ENCODE results near the gene NTRK2.
"Not testable (repeated sequence)": the region's sequence is repeated elsewhere in the genome, so short reads cannot be mapped to it uniquely, and the experiment has no call there.

NTRK2 gene

GRCh38 chr9:85061969-85062368 lies 392.4 kb downstream of the NTRK2 start:
- in situ Hi-C loops (cut with HindIII; ENCODE audit: low pct_ligation_motif_present, low sequenced_read_pairs) = no loop called here
- Histone ChIP-seq H3K36me3 (replicated peaks) (no peaks in the 10 kb centered on the region), H3K27ac (no peak overlapping the region), H3K4me3 (ENCODE audit: low read depth, low read length) (no peak overlapping the region), H3K27me3 (replicated peaks) (no peaks in the 10 kb centered on the region)
- TF ChIP-seq CTCF (IDR thresholded peaks at IDR 0.05; ENCODE audit: low read depth, low read length, missing control alignments) = no peak
- DNase-seq = no peak

DNA sequence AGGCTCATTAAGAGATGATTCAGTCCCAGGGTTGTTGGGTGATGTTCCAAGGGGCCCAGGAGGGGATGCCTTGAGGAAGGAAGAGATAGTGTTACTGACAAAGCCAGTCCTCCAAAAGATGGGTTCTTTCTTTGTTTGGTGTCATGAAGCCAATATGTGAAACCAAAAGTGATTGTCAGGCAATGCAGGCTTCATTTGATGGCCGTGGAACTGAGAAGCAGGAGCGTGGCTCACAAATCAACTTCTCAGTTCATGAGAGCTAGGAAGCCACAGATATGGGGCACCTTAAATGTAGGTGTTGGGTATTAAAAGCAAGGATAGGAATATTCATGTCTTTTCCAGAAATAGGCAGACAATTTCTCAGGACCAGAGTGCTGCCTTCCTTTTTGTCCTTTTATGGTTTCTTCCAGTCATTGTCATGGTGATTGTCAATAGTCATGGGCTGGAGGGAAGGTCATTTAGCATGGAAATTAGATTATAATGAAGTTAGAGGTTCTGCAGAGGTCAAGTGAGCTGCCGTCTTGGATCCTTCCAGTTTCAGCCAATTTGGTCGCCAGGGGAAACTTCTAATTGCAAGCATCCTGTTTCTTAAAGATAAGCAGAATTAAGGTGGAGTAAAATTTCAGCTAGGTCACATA lies 393.0 kb downstream of the NTRK2 start:
- Histone ChIP-seq H3K4me3 (ENCODE audit: low read depth, low read length) (no peak overlapping the region), H3K36me3 (replicated peaks) (no peaks in the 10 kb centered on the region), H3K27me3 (replicated peaks) (no peaks in the 10 kb centered on the region), H3K27ac (no peak overlapping the region)
- in situ Hi-C loops (cut with HindIII; ENCODE audit: low pct_ligation_motif_present, low sequenced_read_pairs) = no loop called here
- no peak for DNase-seq
- no peak for TF ChIP-seq CTCF (IDR thresholded peaks at IDR 0.05; ENCODE audit: low read depth, low read length, missing control alignments)

DNA sequence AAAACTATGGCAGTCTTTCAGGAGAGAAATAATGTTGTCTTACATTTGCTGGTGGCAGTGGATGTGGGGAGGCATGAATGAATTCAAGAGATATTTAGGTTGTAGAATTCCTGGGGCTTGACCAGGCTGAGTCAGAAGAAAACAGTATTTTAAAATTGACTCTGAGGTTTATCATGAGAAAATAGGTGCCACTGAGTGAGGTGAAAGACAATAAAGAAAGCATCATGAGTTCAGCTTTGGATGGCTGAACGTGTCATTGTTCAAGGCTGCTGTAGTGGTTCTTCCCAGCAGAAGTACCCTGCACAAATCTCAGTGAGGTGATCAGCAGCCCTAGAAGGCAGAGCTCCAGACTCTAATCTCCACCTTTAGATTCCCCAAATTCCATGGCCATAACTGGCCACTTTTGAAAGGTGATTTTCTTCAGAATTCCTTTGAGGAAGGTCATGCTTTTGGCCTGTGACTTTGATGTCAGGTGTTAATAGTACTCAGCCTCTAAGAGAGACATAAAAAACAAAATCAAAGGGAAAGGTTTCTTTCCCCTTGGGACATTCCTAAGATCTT lies 395.4 kb downstream of the NTRK2 start:
- in situ Hi-C loops (cut with HindIII; ENCODE audit: low pct_ligation_motif_present, low sequenced_read_pairs) = no loop called here
- H3K36me3 ChIP-seq (replicated peaks) = no peaks in the 10 kb centered on the region
- no peak overlapping the region for H3K4me3 ChIP-seq (ENCODE audit: low read depth, low read length)
- no peaks in the 10 kb centered on the region for H3K27me3 ChIP-seq (replicated peaks)
- DNase-seq = no peak
- H3K27ac ChIP-seq = no peak overlapping the region
- TF ChIP-seq CTCF (IDR thresholded peaks at IDR 0.05; ENCODE audit: low read depth, low read length, missing control alignments) = no peak

GRCh38 chr9:85067792-85068191 lies 398.3 kb downstream of the NTRK2 start:
- no peak overlapping the region for H3K27ac ChIP-seq
- no peak overlapping the region for H3K4me3 ChIP-seq (ENCODE audit: low read depth, low read length)
- H3K36me3 ChIP-seq (replicated peaks) = no peaks in the 10 kb centered on the region
- DNase-seq = no peak
- no peak for TF ChIP-seq CTCF (IDR thresholded peaks at IDR 0.05; ENCODE audit: low read depth, low read length, missing control alignments)
- H3K27me3 ChIP-seq (replicated peaks) = no peaks in the 10 kb centered on the region
- in situ Hi-C loops (cut with HindIII; ENCODE audit: low pct_ligation_motif_present, low sequenced_read_pairs) = no loop called here

DNA sequence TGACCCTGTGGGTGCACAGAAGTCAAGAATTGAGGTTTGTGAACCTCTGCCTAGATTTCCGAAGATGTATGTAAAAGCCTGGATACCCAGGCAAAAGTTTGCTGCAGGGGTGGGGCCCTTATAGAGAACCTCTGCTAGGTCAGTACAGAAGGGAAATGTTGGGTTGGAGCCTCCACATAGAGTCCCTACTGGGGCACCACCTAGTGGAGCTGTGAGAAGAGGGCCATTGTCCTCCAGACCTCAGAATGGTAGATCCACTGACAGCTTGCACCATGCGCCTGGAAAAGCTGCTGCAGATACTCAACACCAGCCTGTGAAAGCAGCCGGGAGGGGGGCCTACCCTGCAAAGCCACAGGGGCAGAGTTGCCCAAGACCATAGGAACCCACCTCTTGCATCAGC lies 399.9 kb downstream of the NTRK2 start:
- H3K4me3 ChIP-seq (ENCODE audit: low read depth, low read length); H3K36me3 ChIP-seq (replicated peaks); DNase-seq; H3K27ac ChIP-seq; in situ Hi-C loops (cut with HindIII; ENCODE audit: low pct_ligation_motif_present, low sequenced_read_pairs); H3K27me3 ChIP-seq (replicated peaks): not testable (repeated sequence)
